ENCODE results near the gene LHPP.

- no peak for TF ChIP-seq CTCF (IDR thresholded peaks at IDR 0.05; ENCODE audit: low read depth, low read length)
- no peak for TF ChIP-seq POLR2A (IDR thresholded peaks at IDR 0.05; ENCODE audit: extremely low read depth, insufficient read length)
- TF ChIP-seq MAX (IDR thresholded peaks at IDR 0.05; ENCODE audit: low read depth, low read length) = no peak
- no peak for TF ChIP-seq MYC (IDR thresholded peaks at IDR 0.05; ENCODE audit: low read depth, low read length)
Observed at GRCh38 chr10:124579011-124579399, 117.4 kb downstream of the LHPP start.

All from NB4 (cell line).